GM19467 (cell line): ENCODE results near the gene OPA1.

Experiments used
- ATAC-seq: cut with Tn5 transposase; IDR thresholded peaks from one replicate; pipeline ENCODE4 v1.9.1; 2021; ENCODE audit warnings: mild to moderate bottlenecking, moderate library complexity; ENCODE audit not compliant: unreplicated experiment

The OPA1 gene

GRCh38 chr3:193592841-193593667 is at the start of gene OPA1:
Gene OPA1, plus strand, starts transcription at chr3:193593208. Its CDS starts 170 bp downstream, at chr3:193593378.
- ATAC-seq, result peak; percentile 98

GRCh38 chr3:193544289-193544688 is 48.7 kb upstream of the OPA1 start:
- no peak for ATAC-seq

GRCh38 chr3:193545304-193545703 is 47.7 kb upstream of the OPA1 start:
- no peak for ATAC-seq

GRCh38 chr3:193546129-193546528 is 46.9 kb upstream of the OPA1 start:
- ATAC-seq, result no peak

- ATAC-seq, result no peak
These were observed 44.6 kb upstream of the OPA1 start for GRCh38 chr3:193548406-193548805.

GRCh38 chr3:193552923-193553322 is 40.1 kb upstream of the OPA1 start:
- no peak for ATAC-seq

GRCh38 chr3:193553586-193553985 is 39.4 kb upstream of the OPA1 start:
- no peak for ATAC-seq

- ATAC-seq, result no peak
These were observed 38.2 kb upstream of the OPA1 start, which contains the start of gene ATP13A4 for GRCh38 chr3:193554811-193555210. Gene ATP13A4, minus strand, starts transcription at chr3:193554895. Its CDS starts 96 bp downstream, at chr3:193554799.

- no peak for ATAC-seq
These were observed 36.2 kb upstream of the OPA1 start for GRCh38 chr3:193556841-193557240.

GRCh38 chr3:193559100-193559499 is 33.9 kb upstream of the OPA1 start:
- ATAC-seq, result no peak

GRCh38 chr3:193560091-193560490 is 32.9 kb upstream of the OPA1 start:
- ATAC-seq, result no peak

GRCh38 chr3:193560870-193561269 is 32.1 kb upstream of the OPA1 start:
- ATAC-seq, result no peak

GRCh38 chr3:193563426-193563825 is 29.6 kb upstream of the OPA1 start:
- ATAC-seq, result no peak

- ATAC-seq, result no peak
These were observed 29.0 kb upstream of the OPA1 start for GRCh38 chr3:193564012-193564411.

GRCh38 chr3:193569119-193569518 is 23.9 kb upstream of the OPA1 start:
- no peak for ATAC-seq

- ATAC-seq, result peak; percentile 84
These were observed 20.5 kb upstream of the OPA1 start for GRCh38 chr3:193572426-193572908.

GRCh38 chr3:193573403-193574191 is 19.4 kb upstream of the OPA1 start:
- no peak for ATAC-seq

- no peak for ATAC-seq
These were observed 18.4 kb upstream of the OPA1 start for GRCh38 chr3:193574488-193575070.

GRCh38 chr3:193585530-193585929 is 7.5 kb upstream of the OPA1 start:
- no peak for ATAC-seq

- no peak for ATAC-seq
These were observed 6.5 kb upstream of the OPA1 start for GRCh38 chr3:193586526-193586925.

- no peak for ATAC-seq
These were observed 3.9 kb upstream of the OPA1 start for GRCh38 chr3:193589129-193589528.
